HG02938 (cell line): ENCODE results near the gene RGS8.

Experiments used
- ATAC-seq: cut with Tn5 transposase; IDR thresholded peaks from one replicate; pipeline ENCODE4 v1.9.1; 2021; ENCODE audit warnings: mild to moderate bottlenecking, moderate library complexity; ENCODE audit not compliant: unreplicated experiment

The RGS8 gene, protein sequence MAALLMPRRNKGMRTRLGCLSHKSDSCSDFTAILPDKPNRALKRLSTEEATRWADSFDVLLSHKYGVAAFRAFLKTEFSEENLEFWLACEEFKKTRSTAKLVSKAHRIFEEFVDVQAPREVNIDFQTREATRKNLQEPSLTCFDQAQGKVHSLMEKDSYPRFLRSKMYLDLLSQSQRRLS

DNA sequence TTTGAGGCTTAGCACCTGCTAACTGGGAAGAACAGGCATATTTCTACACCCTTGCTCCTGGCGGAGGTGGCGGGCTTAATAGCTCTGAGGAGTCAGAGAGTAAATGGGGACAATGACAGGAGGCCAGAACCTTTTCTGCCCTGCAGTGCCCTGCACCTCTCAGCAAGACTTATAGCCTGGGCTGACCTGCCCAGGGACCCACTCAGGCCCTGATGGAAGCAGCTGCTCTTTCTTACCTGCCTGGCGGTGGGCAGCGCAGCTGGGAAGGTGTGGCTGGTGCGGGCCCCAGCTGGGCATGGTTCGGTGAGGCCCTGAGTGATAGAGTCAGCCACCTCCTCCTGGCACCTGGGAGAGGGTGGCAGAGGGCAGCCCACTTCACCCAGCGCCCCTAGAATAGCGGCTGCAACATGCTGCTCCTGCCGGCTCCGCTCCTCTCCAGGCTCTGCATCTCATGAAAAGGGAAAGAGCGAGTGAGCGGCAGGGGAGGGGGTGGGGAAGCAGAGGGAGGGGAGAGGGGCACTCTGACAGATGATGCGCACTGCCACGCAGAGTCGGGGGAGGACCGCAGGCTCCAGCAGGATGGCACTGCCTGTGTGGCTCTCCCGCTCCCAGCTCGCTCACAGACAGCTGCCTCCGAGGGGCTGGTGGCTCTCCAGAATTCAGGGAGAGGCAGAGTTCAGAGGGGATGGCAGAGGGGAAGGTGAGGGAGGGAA, at the start of gene RGS8:
Gene RGS8 (minus strand): TSS at position 472 of the 713 bp plus-strand sequence. CDS start 14,938 bp downstream, outside the sequence.
- no peak for ATAC-seq

DNA sequence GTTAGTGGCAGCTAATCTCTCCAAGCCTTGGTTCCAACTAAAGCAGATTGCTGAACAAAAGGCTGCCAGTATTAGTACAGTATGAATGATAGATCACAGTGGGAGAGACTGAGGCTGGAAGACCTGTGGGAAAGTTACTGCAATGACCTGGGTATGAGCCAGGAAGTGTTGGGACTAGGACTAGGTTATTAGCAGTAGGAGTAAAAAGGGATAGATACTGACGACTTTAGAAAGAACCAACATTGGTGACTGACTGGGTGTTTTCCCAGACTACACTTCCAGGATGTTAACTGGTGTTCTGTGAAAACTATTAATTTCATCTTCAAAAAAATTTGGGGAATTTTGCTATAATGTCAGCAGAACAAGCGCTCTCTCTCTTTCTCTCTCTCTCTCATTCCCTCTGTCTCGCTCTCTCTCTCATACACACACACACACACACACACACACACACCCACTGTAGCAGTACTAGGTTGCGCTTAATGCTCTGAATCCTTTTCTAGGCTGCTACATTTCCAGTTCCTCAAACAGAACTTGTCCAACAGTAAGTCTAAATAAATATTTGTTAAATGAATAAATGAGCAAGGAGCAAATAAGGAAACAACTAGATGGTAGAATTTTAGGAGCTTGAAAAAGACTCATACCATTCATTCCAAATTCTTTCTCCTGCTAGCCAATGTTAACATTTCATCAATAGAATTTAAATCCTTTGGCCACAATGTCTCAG, 47.6 kb upstream of the RGS8 start:
- no peak for ATAC-seq

GRCh38 chr1:182726912-182727311, 42.5 kb upstream of the RGS8 start:
- ATAC-seq: no peak

- ATAC-seq: no peak
These were observed 41.2 kb upstream of the RGS8 start for GRCh38 chr1:182725259-182726255.

DNA sequence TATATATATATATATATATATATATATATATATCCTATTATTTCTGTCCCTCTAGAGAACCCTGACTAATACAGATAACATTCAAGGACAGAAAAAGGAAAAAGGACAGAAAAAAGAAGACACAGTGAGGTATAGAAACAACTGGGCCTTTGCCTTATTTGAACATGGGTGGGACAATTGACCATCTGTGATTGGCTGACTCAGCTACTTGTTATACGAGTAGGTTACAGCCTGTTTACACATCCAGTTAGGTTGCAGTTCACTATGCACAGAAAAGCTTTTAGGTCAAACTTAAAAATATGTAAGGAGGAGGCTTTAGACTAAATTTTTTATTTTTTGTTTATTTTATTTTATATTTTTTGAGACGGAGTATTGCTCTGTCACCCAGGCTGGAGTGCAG, 39.8 kb upstream of the RGS8 start:
- no peak for ATAC-seq

DNA sequence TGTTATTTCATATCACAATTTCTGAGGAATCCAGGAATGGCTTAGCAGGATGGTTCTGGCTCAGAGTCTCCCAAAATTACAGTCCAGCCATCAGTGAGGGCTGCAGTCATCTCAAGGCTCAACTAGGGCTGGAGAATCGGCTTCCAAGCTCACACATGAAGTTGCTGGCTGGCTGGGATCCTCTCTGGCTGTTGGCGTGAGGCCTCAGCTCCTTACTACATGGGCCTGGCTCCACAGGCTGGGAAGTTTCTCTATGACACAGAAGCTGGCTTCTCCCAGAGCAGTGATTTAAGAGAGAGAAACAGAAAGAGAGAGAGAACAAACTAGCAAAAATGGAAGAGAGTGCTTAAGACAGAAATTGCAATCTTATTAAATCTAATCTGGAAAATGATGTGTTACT, 38.8 kb upstream of the RGS8 start:
- ATAC-seq: no peak

DNA sequence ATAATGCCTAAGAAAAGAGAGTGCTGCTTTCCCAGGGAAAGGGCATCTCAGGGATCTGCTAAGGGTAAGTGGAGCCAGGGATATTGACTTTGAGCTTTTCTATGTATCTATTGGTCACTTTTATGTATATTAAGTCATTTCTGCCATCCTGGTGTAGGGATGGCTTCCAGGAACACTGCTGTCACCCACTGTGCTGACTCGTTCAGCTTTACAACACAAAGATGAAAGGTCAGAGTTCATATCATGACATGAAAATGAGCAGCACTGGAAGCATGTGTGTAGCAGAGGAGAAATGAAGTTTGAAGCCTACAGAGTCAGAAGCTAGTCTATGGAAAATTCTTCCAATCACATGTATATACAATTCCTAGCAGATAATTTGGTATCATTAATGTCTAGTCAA, 37.1 kb upstream of the RGS8 start:
- no peak for ATAC-seq

DNA sequence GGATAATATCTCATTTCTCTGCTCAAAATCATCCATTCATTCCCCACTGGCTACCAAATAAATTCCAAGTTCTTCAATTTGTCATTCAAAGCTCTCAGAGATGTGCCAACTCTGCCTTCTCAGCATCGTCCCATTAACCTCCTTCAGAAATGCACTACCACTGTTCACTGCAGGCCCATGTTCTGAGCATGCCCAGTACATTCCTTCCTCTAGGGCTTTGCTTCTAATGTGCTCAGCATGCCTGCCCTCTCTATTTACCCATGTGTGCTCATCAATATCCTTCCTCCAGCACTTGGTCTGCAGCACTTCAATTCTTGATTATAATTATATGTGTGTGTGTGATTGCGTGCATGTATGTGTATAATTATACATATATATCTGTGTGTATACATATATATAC, 36.1 kb upstream of the RGS8 start:
- no peak for ATAC-seq

- no peak for ATAC-seq
These were observed 35.2 kb upstream of the RGS8 start for GRCh38 chr1:182719553-182719952.

DNA sequence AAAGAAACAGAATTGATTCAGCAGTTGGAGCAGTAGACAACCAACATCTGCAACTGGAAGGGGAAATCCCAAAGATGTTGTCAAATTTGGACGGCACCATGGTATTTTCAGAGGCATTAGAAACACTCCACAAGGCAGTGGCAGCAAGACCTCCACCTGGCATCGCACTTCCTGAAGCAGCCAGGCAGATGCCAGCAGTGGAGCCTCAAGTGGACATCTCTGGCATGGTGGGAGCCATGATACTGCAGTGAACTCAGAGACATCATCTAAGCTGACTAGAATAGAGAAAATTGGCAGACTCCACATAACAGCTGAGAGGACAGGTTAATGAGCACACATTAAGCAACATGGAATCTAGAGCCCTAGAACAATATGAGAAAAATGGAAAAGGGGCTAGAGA, 33.9 kb upstream of the RGS8 start:
- no peak for ATAC-seq

DNA sequence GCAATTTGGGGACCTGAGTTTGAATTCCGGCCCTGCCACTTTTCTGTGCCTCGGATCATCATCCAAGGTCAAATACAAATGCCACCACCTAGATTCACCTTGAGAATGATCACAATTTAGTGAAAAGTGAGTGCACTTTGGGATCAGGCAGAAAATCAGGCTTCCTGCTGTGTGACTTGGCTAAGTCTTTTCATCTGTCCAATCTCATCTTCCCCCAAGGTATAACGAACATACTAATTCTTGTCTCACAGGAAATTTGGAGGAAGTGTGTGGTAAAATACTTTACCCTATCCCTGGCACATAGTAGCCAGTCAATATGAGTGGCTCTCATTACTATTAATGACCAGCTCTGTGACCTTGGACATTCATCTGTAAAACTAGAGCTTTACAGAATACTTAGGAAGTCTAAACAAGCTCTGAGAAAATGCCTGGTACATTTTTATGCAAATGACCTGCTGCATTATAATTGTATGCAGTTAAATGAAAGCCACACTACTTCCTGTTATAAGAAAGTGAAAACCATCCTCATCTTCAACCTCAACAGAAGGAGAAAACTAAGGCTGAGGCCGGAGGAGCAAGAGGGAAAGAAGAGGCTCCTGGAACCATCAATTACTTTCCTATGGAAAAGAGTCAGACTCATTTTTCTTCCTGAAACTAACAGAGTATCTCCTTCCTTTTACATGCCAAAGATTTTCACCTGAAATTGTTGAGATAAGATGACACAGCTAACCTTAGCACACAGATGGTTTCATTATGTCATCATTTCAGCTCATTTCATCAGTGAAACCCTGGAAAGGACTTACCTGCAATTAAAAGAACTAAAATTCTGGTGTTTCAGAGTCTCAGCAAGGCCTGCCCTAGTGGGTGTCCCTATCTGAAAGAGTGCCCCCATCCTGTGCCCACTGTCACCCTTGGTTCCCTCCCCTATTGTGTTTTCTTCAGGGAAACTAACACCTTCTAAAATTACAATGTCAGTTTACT, 32.6 kb upstream of the RGS8 start:
- ATAC-seq: no peak

DNA sequence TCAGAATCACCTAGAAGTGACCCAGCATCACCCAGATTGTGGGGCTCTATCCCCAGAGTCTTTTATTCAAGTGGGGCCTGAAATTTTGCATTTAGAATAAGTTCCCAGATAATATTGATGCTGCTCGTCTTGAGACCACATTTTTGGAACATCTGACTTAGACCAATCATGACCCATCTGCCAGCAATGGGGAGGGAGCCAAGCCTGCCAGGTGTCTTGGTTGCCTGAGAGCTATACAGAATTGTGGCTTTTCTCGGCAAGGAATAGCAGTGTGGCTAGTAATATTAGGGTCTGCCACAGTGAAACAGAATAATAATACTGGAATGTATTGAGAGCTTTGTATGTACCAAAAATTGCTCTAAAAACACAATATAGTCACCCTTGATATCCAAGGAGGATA, 31.1 kb upstream of the RGS8 start:
- ATAC-seq: no peak

DNA sequence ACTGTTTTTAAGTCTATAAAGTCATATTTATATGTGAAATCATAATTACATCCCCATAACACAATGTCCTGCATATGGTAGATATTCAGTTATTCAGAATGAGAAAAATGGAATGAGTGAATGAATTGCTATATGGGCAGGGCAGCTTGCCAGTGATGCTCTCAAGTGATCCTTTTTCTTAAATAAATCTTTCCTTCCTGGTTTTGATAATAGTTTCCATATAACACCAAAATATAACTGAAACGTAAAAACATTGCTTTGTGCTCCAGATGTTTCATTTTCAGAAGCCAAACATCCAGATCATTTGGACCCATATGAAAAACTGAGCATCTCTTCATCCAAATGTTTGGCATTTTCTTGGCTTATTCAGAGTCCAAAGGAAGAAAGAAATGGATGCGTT, 30.2 kb upstream of the RGS8 start:
- no peak for ATAC-seq

DNA sequence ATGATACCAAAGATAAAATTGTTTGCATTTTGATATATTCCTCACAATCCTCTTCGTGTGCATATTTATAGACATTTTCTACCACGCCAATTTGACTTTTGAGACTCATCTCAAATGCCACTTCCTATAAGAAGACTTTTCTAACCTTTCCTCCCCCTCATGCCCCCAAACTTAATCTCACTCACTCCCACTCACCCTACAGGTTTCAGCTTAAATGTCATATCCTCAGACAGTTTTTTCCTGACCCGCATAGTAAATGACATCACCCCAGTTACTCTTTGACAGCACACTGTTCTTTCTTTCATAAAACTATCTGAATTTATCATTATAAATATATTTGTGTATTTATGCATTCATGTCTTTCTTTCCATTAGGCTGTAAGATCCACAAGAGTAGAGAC, 29.6 kb upstream of the RGS8 start:
- no peak for ATAC-seq

DNA sequence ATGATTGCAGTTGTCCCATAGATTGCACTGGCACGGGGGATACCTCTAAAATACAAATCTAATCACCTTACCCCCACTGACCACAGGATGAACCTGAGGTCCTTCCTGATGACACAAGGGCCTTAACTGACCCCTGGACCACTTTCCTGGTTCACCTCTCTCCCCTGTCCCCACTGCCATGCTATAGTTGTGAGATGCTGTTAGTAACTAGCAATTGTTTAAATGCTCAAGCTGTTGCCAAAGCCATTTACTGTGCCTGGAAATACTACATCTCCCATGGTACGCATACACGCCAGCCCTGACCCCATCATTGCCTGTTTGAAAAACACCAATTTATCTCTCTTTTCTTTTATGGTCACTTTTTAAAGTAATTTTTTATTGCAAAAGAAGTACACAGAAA, 29.1 kb upstream of the RGS8 start:
- no peak for ATAC-seq

GRCh38 chr1:182709855-182710254, 25.5 kb upstream of the RGS8 start:
- ATAC-seq: no peak

GRCh38 chr1:182709225-182709764, 24.9 kb upstream of the RGS8 start:
- ATAC-seq: no peak

DNA sequence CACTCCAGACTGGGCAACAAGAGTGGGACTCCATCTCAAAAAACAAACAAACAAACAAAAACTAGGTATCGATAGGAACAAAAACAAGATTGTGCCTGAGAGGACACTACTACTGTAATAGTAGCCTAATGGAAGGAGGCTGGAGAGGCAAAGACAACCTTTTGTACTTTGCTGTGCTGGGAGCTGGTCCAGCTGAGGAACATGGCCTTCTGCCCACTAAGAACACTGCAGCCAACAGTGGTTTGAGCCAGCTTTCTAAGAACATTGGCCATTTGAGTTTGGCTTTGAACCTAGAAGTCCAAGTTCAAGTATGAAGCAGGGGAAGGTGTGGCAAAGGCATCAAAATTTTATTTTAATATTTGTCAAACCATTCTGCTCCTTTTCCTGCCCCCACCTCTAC, 22.7 kb upstream of the RGS8 start:
- ATAC-seq: no peak

DNA sequence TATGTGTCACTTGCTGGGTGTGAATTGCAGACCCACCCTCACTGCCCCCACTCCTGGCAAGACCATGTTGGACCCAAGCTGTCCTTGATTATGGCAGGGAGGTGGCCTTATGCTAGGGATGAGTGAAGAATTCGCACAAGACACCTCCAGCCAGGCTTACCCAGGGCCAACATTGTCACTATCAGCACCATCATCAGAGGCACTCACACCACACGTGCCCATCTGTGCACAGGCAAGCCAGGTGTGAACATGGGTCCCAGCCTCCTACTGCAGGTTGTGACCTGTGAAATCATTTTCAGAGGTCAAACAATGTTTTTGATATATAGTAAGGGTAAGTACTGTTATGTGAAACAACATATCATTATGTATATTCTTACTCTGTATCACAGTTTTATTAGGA, 20.3 kb upstream of the RGS8 start:
- ATAC-seq: no peak

DNA sequence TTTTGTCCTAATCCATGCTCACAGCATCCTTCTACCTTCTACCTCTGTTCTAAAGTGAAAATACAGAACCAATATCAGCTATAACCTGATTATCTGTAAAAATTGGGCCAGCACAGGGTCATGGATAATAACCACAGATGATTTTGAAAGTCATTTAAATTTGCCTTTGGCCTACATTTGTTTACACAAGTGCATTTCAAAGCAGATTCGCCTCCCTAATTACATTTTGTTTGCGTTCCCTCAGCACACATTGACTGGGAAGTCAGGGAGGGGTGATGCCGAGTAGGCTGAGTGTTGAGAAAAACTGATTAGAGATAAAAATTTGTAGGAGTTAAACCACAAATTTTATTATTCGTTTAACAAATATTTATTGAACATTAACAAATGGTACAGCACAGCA, 19.2 kb upstream of the RGS8 start:
- no peak for ATAC-seq
